Activated CD4-positive, alpha-beta T cell treated with anti-CD3 and anti-CD28 coated beads, Interleukin-2, amount 50 U/mL, for 1 hour (primary cell): ENCODE measurements around the gene OR52B2.
"Not testable (repeated sequence)": the region's sequence is repeated elsewhere in the genome, so short reads cannot be mapped to it uniquely, and the experiment has no call there.

Experiments used
- DNase-seq: peaks from one replicate; pipeline ENCODE4 v3.0.0-alpha.2; 2020

OR52B2 gene

DNA sequence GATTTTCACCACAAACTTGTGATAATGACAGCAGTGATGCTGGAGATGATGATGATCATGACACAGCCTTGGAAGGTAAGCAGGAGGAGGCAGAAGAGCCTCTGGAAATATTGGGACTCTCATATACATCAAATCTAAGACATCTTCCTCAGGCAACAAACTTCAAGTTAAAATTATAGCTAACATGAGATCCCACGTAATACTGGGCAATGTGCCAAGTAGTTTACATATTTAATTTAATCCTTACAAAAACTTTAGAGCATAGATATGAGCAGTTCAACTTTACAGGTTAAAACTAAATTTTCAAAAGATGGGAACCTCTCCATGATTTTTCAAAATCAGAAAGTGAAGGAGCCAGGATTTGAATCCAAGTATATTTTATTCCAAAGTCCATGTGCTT, 19.0 kb downstream of the OR52B2 start:
- no peak for DNase-seq

DNA sequence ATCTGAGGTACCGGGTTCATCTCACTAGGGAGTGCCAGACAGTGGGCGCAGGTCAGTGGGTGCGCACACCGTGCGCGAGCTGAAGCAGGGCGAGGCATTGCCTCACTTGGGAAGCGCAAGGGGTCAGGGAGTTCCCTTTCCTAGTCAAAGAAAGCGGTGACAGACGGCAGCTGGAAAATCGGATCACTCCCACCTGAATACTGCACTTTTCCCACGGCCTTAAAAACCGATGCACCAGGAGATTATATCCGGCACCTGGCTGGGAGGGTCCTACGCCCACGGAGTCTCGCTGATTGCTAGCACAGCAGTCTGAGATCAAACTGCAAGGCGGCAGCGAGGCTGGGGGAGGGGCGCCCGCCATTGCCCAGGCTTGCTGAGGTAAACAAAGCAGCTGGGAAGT, 26.4 kb downstream of the OR52B2 start:
- not testable (repeated sequence) for DNase-seq

DNA sequence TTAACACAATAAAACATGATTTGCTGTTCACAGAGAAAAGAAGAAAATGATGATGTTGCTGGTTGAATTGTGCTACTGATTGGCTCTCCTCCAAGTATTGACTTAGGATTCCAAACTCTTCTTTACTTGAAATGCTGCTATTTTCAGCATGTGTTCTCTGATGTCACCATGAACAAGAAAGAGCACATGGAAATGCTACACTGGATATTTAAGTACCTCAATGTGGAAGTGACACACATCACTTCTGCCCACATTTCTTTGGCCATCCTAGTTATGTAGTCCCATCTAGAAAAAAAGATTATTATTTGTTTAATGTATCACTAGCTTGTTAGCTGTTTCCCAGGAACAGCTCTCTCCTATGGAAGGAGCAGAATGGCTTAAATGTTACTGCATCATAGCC, 27.2 kb downstream of the OR52B2 start:
- no peak for DNase-seq

DNA sequence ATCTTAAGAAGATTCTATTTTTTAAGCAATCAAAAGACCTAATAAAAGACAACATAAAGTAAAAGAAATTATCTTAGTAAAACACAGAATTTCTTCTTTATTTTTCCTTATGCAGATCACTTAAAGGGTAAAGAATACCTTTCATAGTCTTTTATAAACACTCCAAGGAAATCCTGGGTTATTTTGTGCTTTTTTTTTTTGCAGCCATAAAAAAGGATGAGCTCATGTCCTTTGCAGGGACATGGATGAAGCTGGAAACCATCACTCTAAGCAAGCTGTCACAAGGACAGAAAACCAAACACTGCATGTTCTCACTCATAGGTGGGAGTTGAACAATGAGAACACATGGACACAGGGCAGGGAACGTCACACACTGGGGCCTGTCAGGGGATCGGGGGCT, 34.2 kb downstream of the OR52B2 start:
- DNase-seq = not testable (repeated sequence)

DNA sequence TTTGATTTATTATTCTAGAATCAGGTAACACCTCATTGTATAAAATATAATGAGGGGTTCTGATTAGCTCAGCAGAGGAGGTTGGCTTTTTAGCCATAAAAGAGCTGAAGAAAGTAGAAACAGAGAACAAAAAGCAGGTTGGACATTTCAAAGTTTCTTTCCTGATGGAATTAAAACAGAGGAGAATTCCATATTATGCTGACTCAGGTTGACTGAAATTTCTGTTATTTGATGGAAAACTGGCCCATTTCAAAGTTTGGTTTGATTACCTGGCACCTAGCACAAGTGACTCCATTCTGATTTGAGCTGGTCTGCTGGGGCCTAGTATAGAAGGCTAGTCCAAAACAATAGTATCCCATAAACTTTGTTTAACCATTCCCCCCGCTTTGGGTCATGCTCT, 37.7 kb downstream of the OR52B2 start:
- no peak for DNase-seq

DNA sequence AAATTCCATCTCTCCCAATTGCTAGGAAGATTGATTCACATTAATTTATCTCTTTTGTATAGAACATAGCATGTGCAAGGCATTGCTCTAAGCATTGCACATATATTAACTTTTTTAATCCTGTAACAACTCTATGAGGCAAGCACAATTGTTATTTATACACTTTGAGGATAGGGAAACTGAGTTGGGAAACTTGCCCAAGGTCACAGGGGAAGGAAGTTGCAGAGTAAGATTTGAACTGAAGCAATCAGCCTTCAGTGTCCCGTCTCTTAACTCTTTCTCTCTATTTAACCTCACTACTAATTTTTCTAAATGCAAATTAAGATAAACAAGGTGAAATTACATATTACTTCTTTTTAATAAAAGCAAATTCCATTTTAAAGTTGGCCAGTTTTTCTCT, 40.5 kb downstream of the OR52B2 start:
- no peak for DNase-seq

DNA sequence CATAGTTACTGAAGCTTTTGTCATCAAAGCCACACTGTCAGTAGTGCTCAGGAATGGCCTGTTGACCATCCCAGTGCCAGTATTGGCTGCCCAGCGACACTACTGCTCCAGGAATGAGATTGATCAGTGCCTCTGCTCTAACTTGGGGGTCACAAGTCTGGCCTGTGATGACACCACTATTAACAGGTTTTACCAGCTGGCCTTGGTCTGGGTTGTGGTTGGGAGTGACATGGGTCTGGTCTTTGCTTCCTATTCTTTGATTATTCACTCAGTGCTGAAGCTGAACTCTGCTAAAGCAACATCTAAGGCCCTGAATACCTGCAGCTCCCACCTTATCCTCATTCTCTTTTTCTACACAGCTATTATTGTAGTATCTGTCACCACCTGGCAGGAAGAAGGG, 41.1 kb downstream of the OR52B2 start:
- no peak for DNase-seq

DNA sequence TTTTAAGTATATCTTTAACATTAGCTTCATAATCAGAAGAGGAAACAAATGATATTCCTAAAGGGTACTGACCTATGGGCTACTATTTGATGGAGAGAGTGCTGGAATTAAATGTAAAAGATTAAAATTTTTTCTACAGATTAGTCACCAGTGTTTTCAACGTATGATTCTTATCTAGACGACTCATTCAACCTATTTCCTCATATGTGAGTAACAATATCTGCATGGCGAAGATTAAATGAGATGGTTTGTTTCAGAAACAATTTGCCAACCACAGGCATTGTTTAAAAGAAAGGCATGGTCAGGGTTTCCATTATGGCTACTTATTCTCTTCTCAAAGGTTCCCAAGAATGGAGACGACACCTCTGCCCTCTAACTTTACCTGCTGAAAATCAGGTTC, 42.2 kb downstream of the OR52B2 start:
- DNase-seq = no peak

DNA sequence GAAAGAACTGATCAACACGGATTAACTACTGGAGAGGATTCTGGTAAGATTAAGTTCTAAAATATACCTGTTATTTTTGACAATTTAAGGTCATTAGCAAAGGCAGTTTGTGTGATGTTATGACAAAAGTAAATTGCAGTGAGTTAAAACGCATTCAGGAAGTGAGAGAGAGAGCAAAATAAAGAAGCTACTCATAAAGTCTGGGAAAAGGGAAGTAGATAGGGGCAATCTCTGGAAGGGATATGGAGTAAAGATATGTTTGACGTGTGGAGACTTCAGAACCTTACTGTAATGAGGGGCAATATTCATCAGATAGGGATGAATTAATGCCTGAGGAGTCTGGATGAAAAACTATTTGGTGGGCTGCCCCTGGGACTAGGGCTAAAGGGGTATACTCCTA, 45.9 kb downstream of the OR52B2 start:
- no peak for DNase-seq
